Skeletal muscle tissue (tissue), 2 donors: ENCODE results near the gene NINJ2. TPM values are rescaled to one million over a fixed set of nuclear protein-coding genes. Genes with fewer than 3 reads are reported as not detected.

ENCODE experiments used
- small RNA-seq: library from RNA; depleted of rRNA; stranded (forward); fragments of <200 nt; gene quantifications from one replicate; pipeline ENCODE3, GENCODE V24; 2014
- total RNA-seq: library from RNA; depleted of rRNA; stranded (reverse); fragments of >200 nt; gene quantifications from one replicate; pipeline ENCODE4 v1.2.3, GENCODE V29; 2014

The NINJ2 gene
- total RNA-seq, 1 donor from 2014 or later = 2.6 TPM

Small RNA genes lying within 50 kb of the gene (small RNA-seq; reads per million reads assigned to genes)
- gene RNU7-103P = not detected

Other genes with a start within 250 kb of the NINJ2 start
- gene B4GALNT3, start 203.5 kb downstream of the NINJ2 start, total RNA-seq = 4.2 TPM
- gene WNK1, start 89.1 kb upstream of the NINJ2 start, total RNA-seq = 71.5 TPM